CD4-positive, alpha-beta T cell treated with Interferon alpha-2 for 1 hour (primary cell): Measurements from ENCODE around the gene MEIOSIN.
"Not testable (repeated sequence)": the region's sequence is repeated elsewhere in the genome, so short reads cannot be mapped to it uniquely, and the experiment has no call there.

ENCODE experiments used
- DNase-seq, 2 donors: peaks; one replicate each; pipeline ENCODE4 v3.0.0-alpha.2; 2020 to 2022

Gene MEIOSIN

GRCh38 chr19:45780448-45781213, 47.4 kb downstream of the MEIOSIN start:
- DNase-seq = no peak

- DNase-seq = no peak
These were observed 48.2 kb downstream of the MEIOSIN start for GRCh38 chr19:45781214-45782161.

- no peak for DNase-seq
These were observed 49.0 kb downstream of the MEIOSIN start, which contains the start of gene DMPK for GRCh38 chr19:45782162-45782691. TSS of gene DMPK (minus strand) at chr19:45782490. CDS start at chr19:45782352, 138 bp downstream.

GRCh38 chr19:45782820-45783785, 49.9 kb downstream of the MEIOSIN start:
- DNase-seq = no peak

GRCh38 chr19:45784096-45784495, 50.9 kb downstream of the MEIOSIN start:
- DNase-seq = no peak

GRCh38 chr19:45785097-45785496, 51.9 kb downstream of the MEIOSIN start:
- no peak for DNase-seq

GRCh38 chr19:45785781-45786532, 52.7 kb downstream of the MEIOSIN start:
- no peak for DNase-seq

- no peak for DNase-seq
These were observed 53.3 kb downstream of the MEIOSIN start for GRCh38 chr19:45786533-45786894.

GRCh38 chr19:45789035-45789786, 56.0 kb downstream of the MEIOSIN start:
- no peak for DNase-seq

- peak; percentile 44 to 53 for DNase-seq
These were observed 57.7 kb downstream of the MEIOSIN start for GRCh38 chr19:45790942-45791341.

GRCh38 chr19:45791744-45792469, 58.7 kb downstream of the MEIOSIN start:
- no peak for DNase-seq

GRCh38 chr19:45792470-45793177, 59.4 kb downstream of the MEIOSIN start, which contains the start of gene DMWD:
TSS of gene DMWD (minus strand) at chr19:45792845. CDS start at chr19:45792756, 89 bp downstream.
- DNase-seq = peak; percentile 99 to 100

- DNase-seq = no peak
These were observed 59.9 kb downstream of the MEIOSIN start for GRCh38 chr19:45793178-45793564.

- DNase-seq = no peak
These were observed 60.6 kb downstream of the MEIOSIN start for GRCh38 chr19:45793876-45794275.

- DNase-seq = no peak
These were observed 61.4 kb downstream of the MEIOSIN start for GRCh38 chr19:45794627-45795026.

GRCh38 chr19:45798995-45799517, 65.8 kb downstream of the MEIOSIN start:
- peak; percentile 55 to 74 for DNase-seq

GRCh38 chr19:45799541-45799940, 66.3 kb downstream of the MEIOSIN start:
- not testable (repeated sequence) for DNase-seq

- DNase-seq = no peak
These were observed 66.9 kb downstream of the MEIOSIN start for GRCh38 chr19:45800070-45800553.
